CD14-positive monocyte (primary cell): Measurements from ENCODE around the gene CHD2. TPM values are rescaled to one million over a fixed set of nuclear protein-coding genes. Genes with fewer than 3 reads are reported as not detected.
A peak's percentile ranks its signal among the peaks of the same experiment; 100 is the strongest.
"Not testable (repeated sequence)": the region's sequence is repeated elsewhere in the genome, so short reads cannot be mapped to it uniquely, and the experiment has no call there.

ENCODE experiments used
- DNase-seq, 3 donors: peaks; one replicate each; pipeline ENCODE4 v3.0.0-alpha.2; 2011 to 2022
- H2AFZ ChIP-seq: 2 replicates; pipeline ENCODE4 v1.6.0; 2012; ENCODE audit warnings: mild to moderate bottlenecking, low read depth, low read length, inconsistent platforms; ENCODE audit not compliant: insufficient read depth, poor library complexity, severe bottlenecking
- H3K27ac ChIP-seq, 2 donors: 1 replicate in 1 of 2; 2 replicates in 1 of 2; pipeline ENCODE4 v1.5.1; 2012 to 2013; ENCODE audit warnings: low read length in 2 of 2, control low read depth in 1 of 2, inconsistent platforms in 1 of 2, low read depth in 1 of 2, mild to moderate bottlenecking in 1 of 2
- H3K27me3 ChIP-seq, 2 donors: one replicate each; pipeline versions ENCODE4 v1.6.0 to v1.6.1; 2011 to 2013; ENCODE audit warnings: low read length in 2 of 2; ENCODE audit not compliant: control insufficient read depth in 2 of 2, insufficient read depth in 2 of 2
- H3K36me3 ChIP-seq, 2 donors: replicated peaks in 1 of 2; 1 replicate in 1 of 2; 2 replicates in 1 of 2; pipeline versions ENCODE4 v1.5.1 to v1.6.1; 2012 to 2013; ENCODE audit warnings: low read length in 2 of 2, control low read depth in 1 of 2, inconsistent platforms in 1 of 2, mild to moderate bottlenecking in 1 of 2; ENCODE audit not compliant: insufficient read depth in 2 of 2, control insufficient read depth in 1 of 2
- H3K4me1 ChIP-seq, 2 donors: 1 replicate in 1 of 2; 2 replicates in 1 of 2; pipeline versions ENCODE4 v1.5.1 to v1.6.1; 2012 to 2013; ENCODE audit warnings: low read length in 2 of 2, control low read depth in 1 of 2, inconsistent platforms in 1 of 2, mild to moderate bottlenecking in 1 of 2, moderate library complexity in 1 of 2; ENCODE audit not compliant: insufficient read depth in 2 of 2, control insufficient read depth in 1 of 2
- H3K4me2 ChIP-seq: replicated peaks from 2 replicates; pipeline ENCODE3; 2012; ENCODE audit warnings: low read length, moderate library complexity, mild to moderate bottlenecking; ENCODE audit not compliant: poor library complexity, severe bottlenecking; ENCODE audit errors: extremely low read depth
- H3K4me3 ChIP-seq, 3 experiments: fragments of 200-600 bp in 1 of 3; sonication (generic) in 1 of 3; replicated peaks in 1 of 3; 1 replicate in 2 of 3; 2 replicates in 1 of 3; pipeline ENCODE4 v1.5.1; 2011 to 2013; ENCODE audit warnings: low read length in 3 of 3, mild to moderate bottlenecking in 3 of 3, control low read depth in 2 of 3, low read depth in 2 of 3, inconsistent platforms in 1 of 3, moderate library complexity in 1 of 3
- H3K79me2 ChIP-seq: 2 replicates; pipeline ENCODE4 v1.6.0; 2012; ENCODE audit warnings: mild to moderate bottlenecking, control low read depth, inconsistent platforms, low read length, moderate library complexity; ENCODE audit not compliant: insufficient read depth
- H3K9ac ChIP-seq: 2 replicates; pipeline ENCODE4 v1.6.0; 2017; ENCODE audit warnings: low read length, mild to moderate bottlenecking; ENCODE audit not compliant: insufficient read depth, poor library complexity, severe bottlenecking
- H3K9me3 ChIP-seq, 2 donors: replicated peaks in 1 of 2; 1 replicate in 1 of 2; 2 replicates in 1 of 2; pipeline versions ENCODE4 v1.5.1 to v1.6.1; 2012 to 2013; ENCODE audit warnings: low read length in 2 of 2, control low read depth in 1 of 2; ENCODE audit not compliant: control insufficient read depth in 1 of 2, insufficient read depth in 1 of 2
- H4K20me1 ChIP-seq: 2 replicates; pipeline ENCODE4 v1.6.0; 2012; ENCODE audit warnings: mild to moderate bottlenecking, low read length, control low read depth, moderate library complexity; ENCODE audit not compliant: insufficient read depth
- H3K27ac Mint-ChIP-seq, 7 donors: one replicate each; pipeline ENCODE4 v1.8.0; 2020; ENCODE audit warnings: mild to moderate bottlenecking in 7 of 7, mixed read lengths in 7 of 7, moderate library complexity in 6 of 7, inconsistent platforms in 2 of 7
- H3K27me3 Mint-ChIP-seq, 3 donors: one replicate each; pipeline ENCODE4 v1.8.0; 2021 to 2022; ENCODE audit warnings: low read depth in 3 of 3, mild to moderate bottlenecking in 3 of 3, mixed read lengths in 3 of 3, moderate library complexity in 3 of 3, inconsistent platforms in 1 of 3
- H3K36me3 Mint-ChIP-seq, 2 donors: one replicate each; pipeline ENCODE4 v1.8.0; 2020; ENCODE audit warnings: mixed read lengths in 2 of 2, inconsistent platforms in 1 of 2, mild to moderate bottlenecking in 1 of 2
- H3K4me1 Mint-ChIP-seq: one replicate; pipeline ENCODE4 v1.8.0; 2020; ENCODE audit warnings: mild to moderate bottlenecking, mixed read lengths
- H3K4me3 Mint-ChIP-seq, 2 donors: one replicate each; pipeline ENCODE4 v1.8.0; 2020; ENCODE audit warnings: mild to moderate bottlenecking in 2 of 2, mixed read lengths in 2 of 2, moderate library complexity in 1 of 2
- H3K9me3 Mint-ChIP-seq, 7 donors: one replicate each; pipeline ENCODE4 v1.8.0; 2020 to 2022; ENCODE audit warnings: mixed read lengths in 7 of 7, mild to moderate bottlenecking in 6 of 7, moderate library complexity in 6 of 7, inconsistent platforms in 2 of 7
- CTCF ChIP-seq: fragments of 200-600 bp; IDR thresholded peaks from one replicate; pipeline ENCODE4 v1.8.0; 2022; ENCODE audit warnings: antibody characterized with exemption, mild to moderate bottlenecking
- WGBS: methylation state at CpG from one replicate; pipeline ENCODE4 v1.1.5; 2013; ENCODE audit warnings: missing lambda C conversion rate; ENCODE audit not compliant: insufficient coverage; 5-methylcytosine and 5-hydroxymethylcytosine counted together
- intact Hi-C, 2 donors: fragments of 100-400 bp; cut with micrococcal nuclease; formaldehyde crosslinking; loops; one replicate each; pipeline versions ENCODE4 v1.15.0 to v1.15.1; 2023
- polyA plus RNA-seq, 3 donors: library from polyadenylated mRNA; depleted of rRNA in 1 of 3; unstranded in 2 of 3; stranded (reverse) in 1 of 3; fragments of 300-500 nt in 2 of 3; fragments of >200 nt in 1 of 3; fragmentation: Illumina TruSeq in 2 of 3; gene quantifications; 1 replicate in 2 of 3; 2 replicates in 1 of 3; pipeline ENCODE4 v1.2.3, GENCODE V29; 2012 to 2021

Gene CHD2
- polyA plus RNA-seq, 3 donors, result 9.6 to 61.2 (median 11.4) TPM

- peaks cover 100% of the 10 kb centered on the region for H3K79me2 ChIP-seq
- Mint-ChIP-seq H3K4me1 (peaks cover 76% of the 10 kb centered on the region), H3K36me3 (peaks cover 31 to 33% of the 10 kb centered on the region in 2 donors), H3K4me3 (peak overlapping the region in 1 of 2 donors; percentile 53), H3K9me3 (no peaks in the 10 kb centered on the region), H3K27me3 (no peaks in the 10 kb centered on the region), H3K27ac (peak overlapping the region; percentile 86 to 93 (median 88))
- peak overlapping the region; percentile 42 for H2AFZ ChIP-seq
- peak; percentile 90 for TF ChIP-seq CTCF
- intact Hi-C loops, result loop anchor here in 1 of 2 donors (5.0 kb wide), 1 partner anchor 116 kb away; no protein-coding TSS in a partner anchor
- no peak overlapping the region for H3K9ac ChIP-seq
- no peaks in the 10 kb centered on the region for H3K27me3 ChIP-seq
- peak; percentile 88 to 96 (median 92) for DNase-seq
- 100% methylated on average over 1 of the region's 11 CpGs for WGBS
- H3K27ac ChIP-seq, result peak overlapping the region; percentile 42 to 83
- peak overlapping the region; percentile 42 for H3K4me2 ChIP-seq
- H3K36me3 ChIP-seq, result peaks cover 0 to 16% of the 10 kb centered on the region in 2 donors
- peaks cover 67 to 89% of the 10 kb centered on the region in 2 donors for H3K4me1 ChIP-seq
- peak overlapping the region in 1 of 3 experiments; percentile 38 for H3K4me3 ChIP-seq
- no peaks in the 10 kb centered on the region for H3K9me3 ChIP-seq
- H4K20me1 ChIP-seq, result peaks cover 19% of the 10 kb centered on the region
These were observed 17.7 kb downstream of the CHD2 start for GRCh38 chr15:92917598-92918407.

DNA sequence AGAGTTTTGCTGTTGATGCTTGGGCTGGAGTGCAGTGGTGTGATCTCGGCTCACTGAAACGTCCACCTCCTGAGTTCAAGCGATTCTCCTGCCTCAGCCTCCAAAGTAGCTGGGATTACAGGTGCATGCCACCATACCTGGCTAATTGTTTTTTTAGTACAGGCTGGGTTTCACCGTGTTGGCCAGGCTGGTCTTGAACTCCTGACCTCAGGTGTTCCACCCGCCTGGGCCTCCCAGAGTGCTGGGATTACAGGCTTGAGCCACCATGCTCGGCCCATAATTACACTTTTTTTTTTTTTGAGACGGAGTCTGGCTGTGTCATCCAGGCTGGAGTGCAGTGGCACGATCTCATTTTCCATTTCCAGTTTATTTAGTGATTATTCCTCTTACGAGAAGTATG lies 18.8 kb downstream of the CHD2 start:
- H2AFZ ChIP-seq, H3K9ac ChIP-seq, H3K4me3 Mint-ChIP-seq, H3K27ac ChIP-seq, H3K27ac Mint-ChIP-seq, H3K27me3 Mint-ChIP-seq, DNase-seq, H3K4me3 ChIP-seq, H3K9me3 ChIP-seq, H3K4me2 ChIP-seq, H3K9me3 Mint-ChIP-seq, H3K27me3 ChIP-seq: not testable (repeated sequence)
- peaks cover 76% of the 10 kb centered on the region for H3K4me1 Mint-ChIP-seq
- H3K4me1 ChIP-seq, result peaks cover 67 to 89% of the 10 kb centered on the region in 2 donors
- H4K20me1 ChIP-seq, result peaks cover 25% of the 10 kb centered on the region
- peaks cover 100% of the 10 kb centered on the region for H3K79me2 ChIP-seq
- peaks cover 37 to 40% of the 10 kb centered on the region in 2 donors for H3K36me3 Mint-ChIP-seq
- WGBS, result 84% methylated on average over 3 of the region's 9 CpGs
- peaks cover 0 to 22% of the 10 kb centered on the region in 2 donors for H3K36me3 ChIP-seq
- intact Hi-C loops, result loop anchor here in 1 of 2 donors (5.0 kb wide), 1 partner anchor 117 kb away; no protein-coding TSS in a partner anchor
